PC-3 (cell line): ENCODE data around the gene KIF3A. TPM values are rescaled to one million over a fixed set of nuclear protein-coding genes. Genes with fewer than 3 reads are reported as not detected.

ENCODE experiments used
- ATAC-seq: fragments of 200-7000 bp; cut with Tn5 transposase; 2 replicates; pipeline ENCODE4 v1.9.1; 2020; ENCODE audit warnings: mild to moderate bottlenecking, moderate library complexity
- BruUV-seq: library from RNA; stranded (reverse); fragments of 400-500 nt; replicated peaks from 2 replicates; lab custom pipeline; 2021; lab: Mats Ljungman, UMichigan
- CTCF ChIA-PET: fragments of 300-600 bp; sonication (Branson Sonifier 250); formaldehyde crosslinking; loops from one replicate; lab custom pipeline; 2022; ENCODE audit warnings: antibody characterized with exemption; lab: Charles Lee
- POLR2A ChIA-PET: fragments of 300-600 bp; sonication (Branson Sonifier 250); formaldehyde crosslinking; loops from one replicate; lab custom pipeline; 2022; ENCODE audit warnings: antibody characterized with exemption; ENCODE audit not compliant: unreplicated experiment; lab: Charles Lee
- DNase-seq: peaks from one replicate; pipeline ENCODE4 v3.0.0-alpha.2; 2015
- H2AFZ ChIP-seq: fragments of 300-600 bp; sonication (generic); 2 replicates; pipeline ENCODE4 v1.6.0; 2016; ENCODE audit warnings: antibody characterized with exemption, low read length
- H3F3A ChIP-seq: fragments of 300-600 bp; sonication (generic); one replicate; pipeline ENCODE4 v1.6.0; 2017; ENCODE audit warnings: antibody characterized with exemption, low read length, control low read depth, mild to moderate bottlenecking; ENCODE audit not compliant: unreplicated experiment
- H3K27ac ChIP-seq: fragments of 300-600 bp; sonication (generic); 2 replicates; pipeline ENCODE4 v1.5.1; 2016; ENCODE audit warnings: mild to moderate bottlenecking, low read length
- H3K27me3 ChIP-seq: fragments of 300-600 bp; sonication (generic); 2 replicates; pipeline ENCODE4 v1.6.1; 2016; ENCODE audit warnings: low read length, mixed read lengths
- H3K36me3 ChIP-seq: fragments of 300-600 bp; sonication (generic); 2 replicates; pipeline ENCODE4 v1.6.1; 2016; ENCODE audit warnings: low read depth, mixed run types, low read length, mixed read lengths
- H3K4me1 ChIP-seq: fragments of 300-600 bp; sonication (generic); 2 replicates; pipeline ENCODE4 v1.5.1; 2016; ENCODE audit warnings: low read length; ENCODE audit not compliant: insufficient read depth
- H3K4me2 ChIP-seq: fragments of 300-600 bp; sonication (generic); 2 replicates; pipeline ENCODE4 v1.6.0; 2016; ENCODE audit warnings: low read length
- H3K4me3 ChIP-seq: fragments of 300-600 bp; sonication (generic); 2 replicates; pipeline ENCODE4 v1.5.1; 2016; ENCODE audit warnings: mild to moderate bottlenecking, low read length, mixed read lengths
- H3K79me2 ChIP-seq: fragments of 300-600 bp; sonication (generic); 2 replicates; pipeline ENCODE4 v1.6.1; 2017; ENCODE audit warnings: low read length, mixed read lengths
- H3K9ac ChIP-seq: fragments of 300-600 bp; sonication (generic); 2 replicates; pipeline ENCODE4 v1.6.0; 2016; ENCODE audit warnings: mild to moderate bottlenecking, low read length
- H3K9me2 ChIP-seq: fragments of 300-600 bp; sonication (generic); replicated peaks from 2 replicates; pipeline ENCODE4 v1.6.1; 2016; ENCODE audit warnings: mixed run types, low read length, mixed read lengths
- H3K9me3 ChIP-seq: fragments of 300-600 bp; sonication (generic); 2 replicates; pipeline ENCODE4 v1.6.1; 2016; ENCODE audit warnings: low read length, mixed read lengths
- H4K20me1 ChIP-seq: fragments of 300-600 bp; sonication (generic); 2 replicates; pipeline ENCODE4 v1.6.1; 2016; ENCODE audit warnings: low read length, mixed read lengths
- CTCF ChIP-seq: fragments of 300-600 bp; sonication (generic); conservative IDR thresholded peaks from 2 replicates; pipeline ENCODE4 v1.5.1; 2017; ENCODE audit warnings: antibody characterized with exemption, low read depth, mild to moderate bottlenecking, low read length
- EZH2 ChIP-seq: fragments of 300-600 bp; sonication (generic); IDR thresholded peaks from one replicate; pipeline ENCODE4 v1.6.1; 2017; ENCODE audit warnings: antibody characterized with exemption, mild to moderate bottlenecking, low read length; ENCODE audit not compliant: unreplicated experiment
- EZH2phosphoT487 ChIP-seq: fragments of 300-600 bp; sonication (generic); IDR thresholded peaks from 2 replicates; pipeline ENCODE4 v1.6.1; 2018; ENCODE audit warnings: mild to moderate bottlenecking, antibody characterized with exemption, low read length, borderline replicate concordance
- intact Hi-C: fragments of 100-400 bp; cut with micrococcal nuclease; formaldehyde crosslinking; loops from 2 replicates; pipeline ENCODE4 v1.9.0; 2023
- total RNA-seq: library from RNA; depleted of rRNA; stranded (reverse); fragments of >200 nt; gene quantifications from 2 replicates; pipeline ENCODE4 v1.2.3, GENCODE V29; 2014

The KIF3A gene
- total RNA-seq, 1 experiment from 2014 or later = 5.7 TPM

- Histone ChIP-seq H3K9me2 (no peaks in the 10 kb centered on the region), H3K9ac (no peak overlapping the region), H4K20me1 (no peaks in the 10 kb centered on the region), H3K9me3 (no peaks in the 10 kb centered on the region), H3K4me3 (no peak overlapping the region), H2AFZ (no peak overlapping the region), H3K36me3 (no peaks in the 10 kb centered on the region), H3K4me2 (no peak overlapping the region), H3K79me2 (no peaks in the 10 kb centered on the region), H3K4me1 (no peaks in the 10 kb centered on the region), H3K27ac (no peak overlapping the region), H3K27me3 (no peaks in the 10 kb centered on the region), H3F3A (no peaks in the 10 kb centered on the region)
- peak; percentile 3 for DNase-seq
- ChIA-PET POLR2A (interaction anchor here (0.6 kb wide), 1 partner anchor 136 kb away, joined by 8 read pairs; no protein-coding TSS in a partner anchor), CTCF (interaction anchor here (0.6 to 1.2 kb wide), 4 partner anchors 36 to 65 kb away, joined by 4 to 12 read pairs (median 7); partner anchors contain the start of gene SOWAHA)
- peak; percentile 57 for ATAC-seq
- BruUV-seq = no TSS peak
- TF ChIP-seq EZH2 = no peak
- TF ChIP-seq CTCF = 0 out of 2 replicates have a peak, but pooled peaks have one; percentile 23
- no peak for TF ChIP-seq EZH2phosphoT487
- intact Hi-C loops = loop anchor here (5.0 kb wide), 1 partner anchor 67 kb away; no protein-coding TSS in a partner anchor
Measured at GRCh38 chr5:132754947-132755346, 17.6 kb upstream of the KIF3A start.

GRCh38 chr5:132754111-132754510 is 16.8 kb upstream of the KIF3A start:
- no peak for DNase-seq
- Histone ChIP-seq H3K79me2 (no peaks in the 10 kb centered on the region), H3F3A (no peaks in the 10 kb centered on the region), H3K4me3 (no peak overlapping the region), H3K36me3 (no peaks in the 10 kb centered on the region), H4K20me1 (no peaks in the 10 kb centered on the region), H3K27ac (no peak overlapping the region), H3K9me3 (no peaks in the 10 kb centered on the region), H3K9ac (no peak overlapping the region), H3K9me2 (no peaks in the 10 kb centered on the region), H3K27me3 (no peaks in the 10 kb centered on the region), H3K4me2 (no peak overlapping the region), H3K4me1 (no peaks in the 10 kb centered on the region), H2AFZ (no peak overlapping the region)
- ChIA-PET POLR2A (no interaction called here), CTCF (interaction anchor here (0.6 kb wide), 1 partner anchor 39 kb away, joined by 4 read pairs; no protein-coding TSS in a partner anchor)
- no peak for ATAC-seq
- TF ChIP-seq CTCF (no peak), EZH2 (no peak), EZH2phosphoT487 (no peak)
- intact Hi-C loops = no loop called here
- BruUV-seq = no TSS peak

GRCh38 chr5:132753135-132753987 is 16.0 kb upstream of the KIF3A start:
- Histone ChIP-seq H3K36me3 (no peaks in the 10 kb centered on the region), H3K79me2 (no peaks in the 10 kb centered on the region), H2AFZ (no peak overlapping the region), H3K27ac (no peak overlapping the region), H3K9ac (no peak overlapping the region), H3K9me2 (no peaks in the 10 kb centered on the region), H4K20me1 (no peaks in the 10 kb centered on the region), H3K27me3 (no peaks in the 10 kb centered on the region), H3K4me3 (no peak overlapping the region), H3F3A (no peaks in the 10 kb centered on the region), H3K4me1 (no peaks in the 10 kb centered on the region), H3K4me2 (no peak overlapping the region), H3K9me3 (no peaks in the 10 kb centered on the region)
- POLR2A ChIA-PET = no interaction called here
- CTCF ChIA-PET = no interaction called here
- intact Hi-C loops = no loop called here
- BruUV-seq = no TSS peak
- ATAC-seq (peak; percentile 24; the same call in 1 of the 2 replicates), DNase-seq (no peak)
- no peak for TF ChIP-seq EZH2
- TF ChIP-seq CTCF = no peak
- no peak for TF ChIP-seq EZH2phosphoT487
